WI38 (cell line): ENCODE data around the gene MCU.
"Not testable (repeated sequence)": the region's sequence is repeated elsewhere in the genome, so short reads cannot be mapped to it uniquely, and the experiment has no call there.

ENCODE experiments used
- H3K4me3 ChIP-seq: 2 replicates; pipeline ENCODE4 v1.5.1; 2011; ENCODE audit warnings: low read depth, mild to moderate bottlenecking, control low read depth, low read length
- CTCF ChIP-seq: IDR thresholded peaks from 2 replicates; pipeline ENCODE4 v1.5.1; 2012; ENCODE audit warnings: low read depth, mild to moderate bottlenecking, control low read depth, low read length

The MCU gene

GRCh38 chr10:72910705-72911104, 218.8 kb downstream of the MCU start:
- H3K4me3 ChIP-seq = no peak overlapping the region
- no peak for TF ChIP-seq CTCF

- no peak overlapping the region for H3K4me3 ChIP-seq
- TF ChIP-seq CTCF = no peak
Measured at GRCh38 chr10:72911758-72912157, 219.8 kb downstream of the MCU start.

GRCh38 chr10:72912736-72913135, 220.8 kb downstream of the MCU start:
- no peak for TF ChIP-seq CTCF
- H3K4me3 ChIP-seq = no peak overlapping the region

- H3K4me3 ChIP-seq = no peak overlapping the region
- no peak for TF ChIP-seq CTCF
Measured at GRCh38 chr10:72913287-72913686, 221.3 kb downstream of the MCU start.

- not testable (repeated sequence) for H3K4me3 ChIP-seq
Measured at GRCh38 chr10:72917201-72917600, 225.3 kb downstream of the MCU start.

- H3K4me3 ChIP-seq = not testable (repeated sequence)
Measured at GRCh38 chr10:72917803-72918332, 225.9 kb downstream of the MCU start.

- no peak for TF ChIP-seq CTCF
- no peak overlapping the region for H3K4me3 ChIP-seq
Measured at GRCh38 chr10:72918352-72918751, 226.4 kb downstream of the MCU start.

- H3K4me3 ChIP-seq = not testable (repeated sequence)
Measured at GRCh38 chr10:72921147-72921683, 229.3 kb downstream of the MCU start.

- no peak for TF ChIP-seq CTCF
- no peak overlapping the region for H3K4me3 ChIP-seq
Measured at GRCh38 chr10:72924351-72924750, 232.4 kb downstream of the MCU start.
